Neutrophil (primary cell): ENCODE measurements around the gene KLHDC7B.

Experiments
- H3K27ac ChIP-seq: fragments of 200-600 bp; sonication (generic); 2 replicates; pipeline ENCODE4 v1.5.1; 2016; ENCODE audit warnings: mild to moderate bottlenecking, moderate library complexity
- H3K27me3 ChIP-seq: fragments of 200-600 bp; sonication (generic); 2 replicates; pipeline ENCODE4 v1.6.0; 2016; ENCODE audit warnings: mild to moderate bottlenecking
- H3K36me3 ChIP-seq: fragments of 200-600 bp; sonication (generic); 2 replicates; pipeline ENCODE4 v1.5.1; 2017
- H3K4me1 ChIP-seq, 2 experiments: fragments of 200-600 bp in 1 of 2; sonication (generic) in 1 of 2; 1 replicate in 1 of 2; 2 replicates in 1 of 2; pipeline versions ENCODE4 v1.5.1 to v1.6.1; 2013 to 2016; ENCODE audit warnings: low read depth in 1 of 2, low read length in 1 of 2, mild to moderate bottlenecking in 1 of 2, moderate library complexity in 1 of 2; ENCODE audit not compliant: control insufficient read depth in 1 of 2, insufficient read depth in 1 of 2
- H3K4me3 ChIP-seq, 2 experiments: fragments of 200-600 bp in 1 of 2; sonication (generic) in 1 of 2; 1 replicate in 1 of 2; 2 replicates in 1 of 2; pipeline ENCODE4 v1.5.1; 2013 to 2016; ENCODE audit warnings: low read depth in 1 of 2, low read length in 1 of 2, mild to moderate bottlenecking in 1 of 2, moderate library complexity in 1 of 2
- H3K9me3 ChIP-seq: fragments of 200-600 bp; sonication (generic); 2 replicates; pipeline ENCODE4 v1.5.1; 2016
- CTCF ChIP-seq: fragments of 200-600 bp; sonication (generic); IDR thresholded peaks from 2 replicates; pipeline ENCODE4 v1.5.1; 2016; ENCODE audit warnings: antibody characterized with exemption

KLHDC7B gene

DNA sequence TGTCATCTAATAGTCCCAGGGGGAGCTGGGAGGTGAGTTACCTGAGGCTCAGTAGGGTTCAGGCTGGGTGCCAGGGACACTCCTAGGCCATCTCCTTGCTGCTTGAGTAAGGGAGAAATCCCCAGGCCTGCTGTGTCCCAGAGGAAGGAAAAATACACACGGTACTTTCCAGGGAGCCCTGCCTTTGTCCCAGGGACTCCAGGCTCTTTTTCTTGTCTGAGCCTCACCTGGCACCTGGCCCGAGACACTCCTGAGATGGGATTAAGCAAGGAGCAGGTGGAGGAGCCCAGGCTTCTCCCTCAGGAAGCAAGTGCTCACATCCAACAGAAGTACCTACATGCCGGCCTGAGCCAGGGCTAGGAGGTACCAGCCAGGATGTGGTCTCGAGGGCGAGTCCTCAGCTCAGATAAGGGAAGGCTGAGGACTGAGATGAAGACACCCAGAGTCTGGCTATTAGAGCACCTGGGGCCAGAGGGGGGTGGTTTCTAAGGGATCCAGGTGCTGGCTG, 899 bp upstream of the KLHDC7B start:
- Histone ChIP-seq H3K4me3 (peak overlapping the region; percentile 59 to 63), H3K4me1 (peaks cover 65 to 71% of the 10 kb centered on the region in 2 experiments), H3K27me3 (peaks cover 44% of the 10 kb centered on the region), H3K9me3 (no peaks in the 10 kb centered on the region), H3K36me3 (no peaks in the 10 kb centered on the region), H3K27ac (peak overlapping the region; percentile 100)
- TF ChIP-seq CTCF, result no peak

DNA sequence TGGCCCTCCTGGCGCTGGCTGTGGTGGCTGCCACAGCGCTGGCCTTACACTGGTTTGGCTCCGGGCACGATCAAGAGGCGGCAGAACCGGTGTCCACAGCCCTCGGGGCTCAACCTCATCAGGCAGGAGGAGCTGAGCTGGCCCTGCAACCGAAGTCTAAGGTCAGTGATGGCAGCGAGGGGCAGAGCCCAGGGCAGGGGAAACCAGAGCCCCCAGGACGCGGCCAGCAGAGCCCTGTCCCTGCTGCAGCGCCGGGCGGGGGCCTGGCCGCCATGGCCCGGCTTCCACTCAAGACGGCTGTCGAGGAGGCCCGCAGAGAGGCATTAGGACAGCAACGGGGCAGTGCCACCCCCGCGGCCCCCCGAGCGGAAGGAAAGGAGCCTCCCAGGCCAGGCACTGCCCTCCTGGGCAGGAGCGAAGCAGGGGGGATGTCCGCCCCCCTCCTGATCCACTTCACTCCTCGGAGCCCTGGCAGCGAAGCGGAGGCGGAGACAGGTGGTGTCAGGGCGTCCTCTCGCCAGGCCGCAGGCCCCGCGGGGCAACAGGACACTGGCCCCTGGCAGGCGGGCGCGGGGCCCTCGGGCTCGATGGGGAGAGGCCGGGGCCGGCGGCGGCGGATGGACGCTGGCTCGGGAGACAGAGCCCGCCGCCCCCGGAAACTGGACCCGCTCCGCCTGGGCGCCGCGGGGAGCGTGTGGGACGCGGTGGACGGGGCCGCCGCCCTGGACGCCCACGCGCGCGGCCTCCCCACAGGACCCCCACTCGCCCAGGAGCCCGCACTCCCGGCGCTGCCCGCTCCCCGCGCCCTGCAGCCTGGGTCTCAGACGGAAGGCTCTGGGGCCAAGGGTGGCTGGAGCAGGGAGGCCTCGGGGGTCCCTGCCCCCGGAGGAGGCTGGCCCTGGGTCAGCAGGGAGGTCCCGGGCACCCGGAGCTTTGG, 895 bp downstream of the KLHDC7B start:
- Histone ChIP-seq H3K9me3 (no peaks in the 10 kb centered on the region), H3K36me3 (no peaks in the 10 kb centered on the region), H3K27me3 (peaks cover 50% of the 10 kb centered on the region), H3K27ac (no peak overlapping the region), H3K4me3 (no peak overlapping the region), H3K4me1 (peaks cover 47 to 54% of the 10 kb centered on the region in 2 experiments)
- no peak for TF ChIP-seq CTCF

GRCh38 chr22:50547263-50547985, 1.7 kb downstream of the KLHDC7B start:
- no peaks in the 10 kb centered on the region for H3K9me3 ChIP-seq
- H3K27ac ChIP-seq, result no peak overlapping the region
- H3K36me3 ChIP-seq, result no peaks in the 10 kb centered on the region
- no peak for TF ChIP-seq CTCF
- H3K27me3 ChIP-seq, result peaks cover 50% of the 10 kb centered on the region
- H3K4me3 ChIP-seq, result no peak overlapping the region
- H3K4me1 ChIP-seq, result peaks cover 40 to 49% of the 10 kb centered on the region in 2 experiments

DNA sequence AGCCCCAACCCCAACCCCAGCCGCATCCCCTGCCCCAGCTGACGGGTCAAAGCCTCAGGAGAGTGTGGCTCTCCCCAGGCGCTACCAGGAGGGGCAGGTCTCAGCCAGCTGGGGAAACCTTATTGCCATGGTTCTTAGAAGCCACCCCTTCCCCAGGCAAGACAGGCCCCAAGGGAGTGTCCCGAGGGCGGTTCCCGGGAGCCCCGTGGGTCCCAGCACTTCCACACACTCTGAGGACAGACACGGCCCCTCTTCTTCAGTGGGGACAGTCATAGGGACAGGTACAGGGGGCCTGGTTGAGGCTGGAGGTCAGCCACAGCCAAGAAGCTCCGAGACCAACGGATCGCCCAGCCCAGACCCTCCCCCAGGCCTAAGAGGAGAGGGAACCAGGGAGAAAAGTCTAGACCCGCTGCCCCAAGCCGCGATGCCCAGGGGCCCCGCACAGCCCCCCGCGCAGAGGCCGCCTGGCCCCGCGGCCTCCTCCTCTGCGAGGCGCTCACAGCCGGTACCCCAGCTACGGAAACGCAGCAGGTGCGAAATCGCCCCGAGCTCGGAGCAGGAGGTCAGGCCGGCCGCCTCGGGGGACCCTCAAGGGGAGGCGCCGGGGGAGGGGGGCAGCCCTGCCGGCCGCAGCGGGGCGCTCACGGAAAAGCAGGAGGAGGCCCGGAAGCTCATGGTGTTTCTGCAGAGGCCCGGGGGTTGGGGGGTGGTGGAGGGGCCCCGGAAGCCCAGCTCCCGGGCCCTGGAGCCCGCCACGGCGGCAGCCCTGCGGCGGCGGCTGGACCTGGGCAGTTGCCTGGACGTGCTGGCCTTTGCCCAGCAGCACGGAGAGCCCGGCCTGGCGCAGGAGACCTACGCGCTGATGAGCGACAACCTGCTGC, 2.6 kb downstream of the KLHDC7B start:
- Histone ChIP-seq H3K27me3 (peaks cover 50% of the 10 kb centered on the region), H3K9me3 (no peaks in the 10 kb centered on the region), H3K4me3 (peak overlapping the region; percentile 52 to 59), H3K4me1 (peaks cover 31 to 40% of the 10 kb centered on the region in 2 experiments), H3K36me3 (no peaks in the 10 kb centered on the region), H3K27ac (peak overlapping the region; percentile 32)
- TF ChIP-seq CTCF, result no peak
